Neural progenitor cell (in vitro differentiated cells): ENCODE measurements around the gene MGMT. TPM values are rescaled to one million over a fixed set of nuclear protein-coding genes. Genes with fewer than 3 reads are reported as not detected.
A peak's percentile ranks its signal among the peaks of the same experiment; 100 is the strongest.

Source experiments
- DNase-seq: peaks from one replicate; pipeline ENCODE4 v3.0.0-alpha.2; 2016; ENCODE audit warnings: low spot score
- H2AFZ ChIP-seq: fragments of 200-600 bp; sonication (generic); replicated peaks from 2 replicates; pipeline ENCODE4 v1.6.1; 2016; ENCODE audit warnings: antibody characterized with exemption
- H3F3A ChIP-seq: fragments of 200-600 bp; sonication (generic); 2 replicates; pipeline ENCODE4 v1.6.1; 2016; ENCODE audit warnings: antibody characterized with exemption, low read depth
- H3K27ac ChIP-seq: fragments of 200-600 bp; sonication (generic); 2 replicates; pipeline ENCODE4 v1.5.1; 2016; ENCODE audit warnings: mild to moderate bottlenecking
- H3K27me3 ChIP-seq: fragments of 200-600 bp; sonication (generic); 2 replicates; pipeline ENCODE4 v1.6.1; 2016; ENCODE audit warnings: mild to moderate bottlenecking, moderate library complexity
- H3K36me3 ChIP-seq: fragments of 200-600 bp; sonication (generic); 2 replicates; pipeline ENCODE4 v1.5.1; 2016
- H3K4me1 ChIP-seq: fragments of 200-600 bp; sonication (generic); 2 replicates; pipeline ENCODE4 v1.6.1; 2016; ENCODE audit warnings: mixed run types
- H3K4me2 ChIP-seq: fragments of 200-600 bp; sonication (generic); 2 replicates; pipeline ENCODE4 v1.6.1; 2016
- H3K4me3 ChIP-seq: fragments of 200-600 bp; sonication (generic); 2 replicates; pipeline ENCODE4 v1.5.1; 2016
- H3K79me2 ChIP-seq: fragments of 200-600 bp; sonication (generic); 2 replicates; pipeline ENCODE4 v1.6.1; 2016; ENCODE audit warnings: low read depth
- H3K9ac ChIP-seq: fragments of 200-600 bp; sonication (generic); 2 replicates; pipeline ENCODE4 v1.6.1; 2016
- H3K9me3 ChIP-seq: fragments of 200-600 bp; sonication (generic); 2 replicates; pipeline ENCODE4 v1.5.1; 2016; ENCODE audit warnings: low read depth
- H4K20me1 ChIP-seq: fragments of 200-600 bp; sonication (generic); 2 replicates; pipeline ENCODE4 v1.6.1; 2016; ENCODE audit warnings: low read depth
- H3K27ac Mint-ChIP-seq: 3 replicates; pipeline ENCODE4 v1.8.0; 2021; ENCODE audit warnings: mixed read lengths
- H3K27me3 Mint-ChIP-seq: 2 replicates; pipeline ENCODE4 v1.8.0; 2022; ENCODE audit warnings: low read depth, mild to moderate bottlenecking, inconsistent platforms, moderate library complexity, mixed read lengths; ENCODE audit not compliant: insufficient read depth
- H3K36me3 Mint-ChIP-seq: 3 replicates; pipeline ENCODE4 v1.8.0; 2021; ENCODE audit warnings: mixed read lengths
- H3K4me1 Mint-ChIP-seq: 3 replicates; pipeline ENCODE4 v1.8.0; 2021; ENCODE audit warnings: mixed read lengths
- H3K4me3 Mint-ChIP-seq: 3 replicates; pipeline ENCODE4 v1.8.0; 2021; ENCODE audit warnings: mild to moderate bottlenecking, moderate library complexity, mixed read lengths
- H3K9me3 Mint-ChIP-seq: 3 replicates; pipeline ENCODE4 v1.8.0; 2020; ENCODE audit warnings: mixed read lengths
- EZH2 ChIP-seq: fragments of 200-600 bp; sonication (generic); IDR thresholded peaks from 2 replicates; pipeline ENCODE4 v1.6.1; 2017; ENCODE audit warnings: antibody characterized with exemption, mild to moderate bottlenecking, moderate library complexity
- EZH2phosphoT487 ChIP-seq: fragments of 200-600 bp; sonication (generic); IDR thresholded peaks from 2 replicates; pipeline ENCODE4 v1.6.1; 2017; ENCODE audit warnings: antibody characterized with exemption
- total RNA-seq: library from RNA; depleted of rRNA; stranded (reverse); fragments of >200 nt; gene quantifications from 2 replicates; pipeline ENCODE4 v1.2.3, GENCODE V29; 2015; ENCODE audit warnings: low replicate concordance
- TF ChIP-seq, protein P1 (sequence below): fragments of 200-600 bp; sonication (generic); IDR thresholded peaks from 2 replicates; pipeline ENCODE4 v1.5.1; 2017; ENCODE audit warnings: antibody characterized with exemption, mild to moderate bottlenecking

The MGMT gene
- total RNA-seq, 1 donor from 2014 or later = 17.5 TPM

DNA sequence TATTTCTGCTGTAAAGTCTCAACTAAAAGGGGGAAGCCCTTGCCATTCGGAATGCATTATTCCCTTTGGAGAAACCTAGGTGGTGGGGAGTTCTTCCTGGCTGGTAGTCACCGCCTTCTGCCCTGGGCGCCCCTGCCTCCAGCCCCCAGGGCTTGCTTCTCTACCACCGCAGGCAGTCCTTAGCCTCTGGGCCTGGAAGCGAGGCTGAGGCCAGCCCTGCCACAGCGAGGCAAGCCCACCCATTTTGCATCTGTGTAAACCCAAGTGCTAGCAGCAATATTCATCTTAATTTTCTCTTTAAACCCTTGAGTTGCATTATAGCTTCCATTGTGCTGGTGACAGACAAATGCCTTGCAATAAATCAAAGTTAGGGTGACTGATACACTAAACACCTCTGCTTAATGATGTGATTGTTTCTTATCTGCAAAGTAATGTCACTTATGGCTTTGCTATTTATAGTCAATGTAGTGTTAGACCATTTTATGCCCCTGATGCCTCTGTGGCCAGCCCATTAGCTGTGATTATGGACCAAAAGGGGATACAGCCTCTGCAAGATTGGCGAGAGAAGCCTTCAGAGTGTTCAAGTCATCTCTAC lies 26.2 kb upstream of the MGMT start:
- Mint-ChIP-seq H3K4me3 (no peak overlapping the region), H3K27me3 (peaks cover 5% of the 10 kb centered on the region), H3K4me1 (peaks cover 7% of the 10 kb centered on the region), H3K9me3 (peaks cover 7% of the 10 kb centered on the region), H3K27ac (no peak overlapping the region), H3K36me3 (no peaks in the 10 kb centered on the region)
- Histone ChIP-seq H3F3A (peaks cover 3% of the 10 kb centered on the region), H3K4me1 (peaks cover 4% of the 10 kb centered on the region), H3K79me2 (no peaks in the 10 kb centered on the region), H3K9ac (no peak overlapping the region), H3K27me3 (no peaks in the 10 kb centered on the region), H4K20me1 (no peaks in the 10 kb centered on the region), H3K9me3 (no peaks in the 10 kb centered on the region), H3K4me3 (no peak overlapping the region), H3K4me2 (peak overlapping the region; percentile 25), H3K36me3 (no peaks in the 10 kb centered on the region), H2AFZ (peak overlapping the region; percentile 73), H3K27ac (no peak overlapping the region)
- DNase-seq = no peak
- no peak for TF ChIP-seq EZH2
- TF ChIP-seq, protein P1, sequence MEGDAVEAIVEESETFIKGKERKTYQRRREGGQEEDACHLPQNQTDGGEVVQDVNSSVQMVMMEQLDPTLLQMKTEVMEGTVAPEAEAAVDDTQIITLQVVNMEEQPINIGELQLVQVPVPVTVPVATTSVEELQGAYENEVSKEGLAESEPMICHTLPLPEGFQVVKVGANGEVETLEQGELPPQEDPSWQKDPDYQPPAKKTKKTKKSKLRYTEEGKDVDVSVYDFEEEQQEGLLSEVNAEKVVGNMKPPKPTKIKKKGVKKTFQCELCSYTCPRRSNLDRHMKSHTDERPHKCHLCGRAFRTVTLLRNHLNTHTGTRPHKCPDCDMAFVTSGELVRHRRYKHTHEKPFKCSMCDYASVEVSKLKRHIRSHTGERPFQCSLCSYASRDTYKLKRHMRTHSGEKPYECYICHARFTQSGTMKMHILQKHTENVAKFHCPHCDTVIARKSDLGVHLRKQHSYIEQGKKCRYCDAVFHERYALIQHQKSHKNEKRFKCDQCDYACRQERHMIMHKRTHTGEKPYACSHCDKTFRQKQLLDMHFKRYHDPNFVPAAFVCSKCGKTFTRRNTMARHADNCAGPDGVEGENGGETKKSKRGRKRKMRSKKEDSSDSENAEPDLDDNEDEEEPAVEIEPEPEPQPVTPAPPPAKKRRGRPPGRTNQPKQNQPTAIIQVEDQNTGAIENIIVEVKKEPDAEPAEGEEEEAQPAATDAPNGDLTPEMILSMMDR = no peak
- no peak for TF ChIP-seq EZH2phosphoT487

DNA sequence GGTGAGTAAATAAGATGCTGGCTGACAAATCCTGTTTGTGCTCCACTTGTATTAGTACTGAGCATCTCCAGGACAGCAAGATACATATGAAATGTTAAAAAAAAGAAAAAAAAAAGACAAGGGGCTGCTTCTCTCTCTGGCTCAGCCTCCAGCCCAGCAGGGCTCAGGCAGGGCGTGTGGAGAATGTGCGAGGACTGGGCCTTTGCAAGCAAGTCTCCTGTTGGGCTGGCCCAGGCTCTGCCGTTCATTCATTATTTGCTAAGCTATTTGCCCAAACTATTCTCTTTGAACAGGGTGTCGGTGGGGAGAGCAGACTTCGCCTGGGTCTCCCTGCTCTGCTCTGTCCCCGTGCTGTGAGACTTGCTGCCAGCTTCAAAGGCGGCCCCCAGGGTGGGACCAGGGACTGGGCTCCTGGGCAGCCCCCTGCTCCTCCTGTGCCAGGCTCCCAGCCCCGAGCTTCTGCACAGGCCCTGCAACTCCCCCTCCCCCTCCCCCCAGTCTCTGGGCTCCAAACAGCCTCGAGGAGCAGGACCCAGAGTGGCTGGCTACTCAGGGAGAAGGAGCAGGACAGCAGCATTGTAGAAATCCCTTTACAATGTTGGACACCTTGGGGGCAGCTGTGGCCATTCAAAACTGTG lies 25.6 kb upstream of the MGMT start:
- peaks cover 8% of the 10 kb centered on the region for H3K4me1 Mint-ChIP-seq
- peak; percentile 52 for DNase-seq
- no peak overlapping the region for H3K9ac ChIP-seq
- peaks cover 1% of the 10 kb centered on the region for H3K9me3 Mint-ChIP-seq
- H4K20me1 ChIP-seq = no peaks in the 10 kb centered on the region
- peak overlapping the region; percentile 25 for H3K4me2 ChIP-seq
- H3K79me2 ChIP-seq = no peaks in the 10 kb centered on the region
- no peaks in the 10 kb centered on the region for H3K36me3 Mint-ChIP-seq
- H3K27ac ChIP-seq = no peak overlapping the region
- no peak overlapping the region for H3K4me3 ChIP-seq
- no peaks in the 10 kb centered on the region for H3K9me3 ChIP-seq
- H3F3A ChIP-seq = peaks cover 3% of the 10 kb centered on the region
- peaks cover 5% of the 10 kb centered on the region for H3K27me3 Mint-ChIP-seq
- H2AFZ ChIP-seq = peak overlapping the region; percentile 73
- peaks cover 4% of the 10 kb centered on the region for H3K4me1 ChIP-seq
- TF ChIP-seq EZH2 (no peak), EZH2phosphoT487 (no peak)
- TF ChIP-seq, protein P1 = no peak
- no peaks in the 10 kb centered on the region for H3K36me3 ChIP-seq
- no peaks in the 10 kb centered on the region for H3K27me3 ChIP-seq
- H3K4me3 Mint-ChIP-seq = no peak overlapping the region
- H3K27ac Mint-ChIP-seq = no peak overlapping the region

DNA sequence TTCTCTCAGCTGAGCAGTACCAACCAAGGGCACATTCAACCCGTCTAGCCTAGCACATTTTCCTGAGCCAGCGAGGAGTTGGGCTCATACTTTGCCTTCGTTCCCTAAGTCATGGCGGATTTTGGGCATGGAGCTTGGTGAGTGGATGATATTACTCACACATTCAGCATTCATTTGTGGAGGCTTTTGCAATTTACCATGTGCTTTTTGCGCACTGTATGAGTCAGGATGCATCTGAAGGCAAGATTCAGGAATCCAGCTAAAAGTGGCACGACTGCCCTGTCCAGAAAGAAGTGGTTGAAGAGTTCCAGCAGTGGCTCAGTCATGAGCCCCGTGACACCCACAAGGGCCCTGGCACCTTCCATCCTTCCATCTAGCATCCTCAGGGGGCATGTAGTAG lies 24.2 kb upstream of the MGMT start:
- Histone ChIP-seq H2AFZ (no peak overlapping the region), H3K36me3 (no peaks in the 10 kb centered on the region), H3K4me1 (peaks cover 4% of the 10 kb centered on the region), H3K4me3 (no peak overlapping the region), H3F3A (peaks cover 3% of the 10 kb centered on the region), H3K27ac (no peak overlapping the region), H3K79me2 (no peaks in the 10 kb centered on the region), H3K27me3 (no peaks in the 10 kb centered on the region), H4K20me1 (no peaks in the 10 kb centered on the region), H3K9ac (no peak overlapping the region), H3K4me2 (no peak overlapping the region), H3K9me3 (no peaks in the 10 kb centered on the region)
- peaks cover 8% of the 10 kb centered on the region for H3K4me1 Mint-ChIP-seq
- H3K27ac Mint-ChIP-seq = no peak overlapping the region
- peaks cover 5% of the 10 kb centered on the region for H3K27me3 Mint-ChIP-seq
- no peak overlapping the region for H3K4me3 Mint-ChIP-seq
- H3K9me3 Mint-ChIP-seq = no peaks in the 10 kb centered on the region
- TF ChIP-seq, protein P1 = no peak
- TF ChIP-seq EZH2 = no peak
- no peak for TF ChIP-seq EZH2phosphoT487
- H3K36me3 Mint-ChIP-seq = no peaks in the 10 kb centered on the region
- DNase-seq = no peak
